HepG2 (cell line): ENCODE results near the gene FAS. TPM values are rescaled to one million over a fixed set of nuclear protein-coding genes. Genes with fewer than 3 reads are reported as not detected.

Experiments used
- ATAC-seq: fragments of 200-7000 bp; cut with Tn5 transposase; 3 replicates; pipeline ENCODE4 v1.9.1; 2020; ENCODE audit warnings: mild to moderate bottlenecking, moderate library complexity
- BruUV-seq: library from RNA; stranded (reverse); fragments of 400-500 nt; replicated peaks from 2 replicates; lab custom pipeline; 2021; lab: Mats Ljungman, UMichigan
- CTCF ChIA-PET: fragments of 300-600 bp; formaldehyde crosslinking; extraction: SDS; loops from one replicate; lab custom pipeline; 2021; ENCODE audit warnings: low total read pairs, inconsistent platforms, low intra/inter-chr PET ratio; lab: Yijun Ruan, JAX
- POLR2A ChIA-PET: fragments of 350-600 bp; sonication (Branson Sonifier 250); formaldehyde crosslinking; loops from one replicate; lab custom pipeline; 2020; ENCODE audit warnings: antibody characterized with exemption, inconsistent platforms; lab: Yijun Ruan, JAX
- DNase-seq: peaks from one replicate; pipeline ENCODE4 v3.0.0-alpha.2; 2015; ENCODE audit warnings: low spot score
- FAIRE-seq: peaks from 3 replicates; lab custom pipeline; 2011; peaks lifted over from hg19 to GRCh38; lab: Jason Lieb, UNC
- H2AFZ ChIP-seq: one replicate; pipeline ENCODE4 v1.6.1; 2011; ENCODE audit warnings: low read length, inconsistent platforms
- H3K27ac ChIP-seq: fragments of 300-600 bp; 3 replicates; pipeline ENCODE4 v1.8.0; 2011; ENCODE audit warnings: mixed run types, mild to moderate bottlenecking, mixed read lengths, low read length, inconsistent platforms; ENCODE audit not compliant: insufficient read depth; ENCODE audit errors: extremely low read length
- H3K27me3 ChIP-seq, 2 experiments: fragments of 200-600 bp in 1 of 2; 2 replicates in 1 of 2; 3 replicates in 1 of 2; pipeline versions ENCODE4 v1.6.0 to v1.8.0; 2011; ENCODE audit warnings: low read length in 2 of 2, mild to moderate bottlenecking in 2 of 2, moderate library complexity in 2 of 2, inconsistent platforms in 1 of 2; ENCODE audit not compliant: insufficient read depth in 2 of 2, control insufficient read depth in 1 of 2
- H3K36me3 ChIP-seq, 2 experiments: fragments of 200-600 bp in 1 of 2; replicated peaks in 1 of 2; 2 replicates in 1 of 2; 3 replicates in 1 of 2; pipeline versions ENCODE4 v1.5.1 to v1.8.0; 2011; ENCODE audit warnings: low read length in 2 of 2, inconsistent platforms in 1 of 2; ENCODE audit not compliant: insufficient read depth in 2 of 2, control insufficient read depth in 1 of 2
- H3K4me1 ChIP-seq: 2 replicates; pipeline ENCODE4 v1.5.1; 2012; ENCODE audit warnings: low read length, inconsistent platforms; ENCODE audit not compliant: insufficient read depth
- H3K4me2 ChIP-seq: 2 replicates; pipeline ENCODE4 v1.6.0; 2011; ENCODE audit warnings: low read depth, low read length, inconsistent platforms
- H3K4me3 ChIP-seq, 3 experiments: fragments of 200-600 bp in 1 of 3; sonication (generic), shearing (Covaris generic) in 1 of 3; replicated peaks in 1 of 3; 2 replicates each; pipeline ENCODE4 v1.5.1; 2011 to 2016; ENCODE audit warnings: low read length in 3 of 3, inconsistent platforms in 2 of 3, low read depth in 2 of 3, mild to moderate bottlenecking in 2 of 3, control low read depth in 1 of 3, mixed read lengths in 1 of 3; ENCODE audit not compliant: insufficient read depth in 1 of 3
- H3K79me2 ChIP-seq: one replicate; pipeline ENCODE4 v1.6.1; 2011; ENCODE audit warnings: low read length, inconsistent platforms; ENCODE audit not compliant: insufficient read depth
- H3K9ac ChIP-seq: 2 replicates; pipeline ENCODE4 v1.6.0; 2011; ENCODE audit warnings: mild to moderate bottlenecking, low read depth, low read length, inconsistent platforms; ENCODE audit not compliant: insufficient read depth
- H3K9me3 ChIP-seq: 2 replicates; pipeline ENCODE4 v1.5.1; 2012; ENCODE audit warnings: mild to moderate bottlenecking, low read length
- H4K20me1 ChIP-seq: 2 replicates; pipeline ENCODE4 v1.6.0; 2011; ENCODE audit warnings: inconsistent platforms, mild to moderate bottlenecking, low read length, moderate library complexity; ENCODE audit not compliant: insufficient read depth
- DPF2 ChIP-seq: sonication (generic); formaldehyde crosslinking; IDR thresholded peaks from 2 replicates; pipeline ENCODE4 v1.4.0; 2020; ENCODE audit warnings: mild to moderate bottlenecking, low read depth, missing genetic modification reagents, borderline replicate concordance
- NCOR1 ChIP-seq: fragments of 200-600 bp; sonication (generic); IDR thresholded peaks from 2 replicates; pipeline ENCODE4 v1.7.0; 2017; ENCODE audit warnings: antibody characterized with exemption, low read length, borderline replicate concordance
- RXRA ChIP-seq: sonication (generic); formaldehyde crosslinking; IDR thresholded peaks from 2 replicates; pipeline ENCODE4 v1.5.1; 2020; ENCODE audit warnings: missing genetic modification reagents
- SNAPC2 ChIP-seq: sonication (generic); formaldehyde crosslinking; IDR thresholded peaks from 2 replicates; pipeline ENCODE4 v1.8.1; 2022; ENCODE audit warnings: mild to moderate bottlenecking, missing genetic modification reagents
- SP2 ChIP-seq: sonication (generic); formaldehyde crosslinking; IDR thresholded peaks from 2 replicates; pipeline ENCODE4 v1.5.1; 2020; ENCODE audit warnings: mild to moderate bottlenecking, missing genetic modification reagents
- ZNF552 ChIP-seq: sonication (generic); formaldehyde crosslinking; IDR thresholded peaks from 2 replicates; pipeline ENCODE4 v1.9.0; 2022; ENCODE audit warnings: missing genetic modification reagents, mild to moderate bottlenecking, borderline replicate concordance
- WGBS: methylation state at CpG from one replicate; pipeline ENCODE4 v1.1.6; 2017; ENCODE audit warnings: low lambda C conversion rate; 5-methylcytosine and 5-hydroxymethylcytosine counted together
- in situ Hi-C: cut with HindIII; loops from 2 replicates; pipeline ENCODE4 v1.10.0; 2017; ENCODE audit warnings: low pct_unique_long_range_greater_than_20kb; ENCODE audit not compliant: extremely low pct_ligation_motif_present
- intact Hi-C: fragments of 100-400 bp; cut with micrococcal nuclease; formaldehyde crosslinking; loops from one replicate; pipeline ENCODE4 v1.10.0; 2022; ENCODE audit not compliant: unreplicated experiment
- polyA plus RNA-seq, 8 experiments: library from polyadenylated mRNA; depleted of rRNA in 3 of 8; stranded (reverse) in 7 of 8; unstranded in 1 of 8; fragments of >200 nt; fragmentation: Illumina TruSeq in 4 of 8; extraction: Trizol in 4 of 8; gene quantifications; 2 replicates each; pipeline versions ENCODE4 v1.2.1 to v1.2.3, GENCODE V29; 2011 to 2016; ENCODE audit warnings: low read depth in 4 of 8, missing spikeins in 1 of 8, mixed read lengths in 1 of 8; ENCODE audit not compliant: insufficient read depth in 1 of 8
- total RNA-seq, 5 experiments: library from RNA; depleted of rRNA; stranded (reverse); fragments of >200 nt; fragmentation: Illumina TruSeq; extraction: Trizol; gene quantifications; 2 replicates each; pipeline ENCODE4 v1.2.3, GENCODE V29; 2016; ENCODE audit warnings: low read depth in 1 of 5
- TF ChIP-seq, protein P1 (sequence below): sonication (generic); formaldehyde crosslinking; IDR thresholded peaks from 2 replicates; pipeline ENCODE4 v1.5.0; 2020; ENCODE audit warnings: mild to moderate bottlenecking, missing genetic modification reagents, borderline replicate concordance
- TF ChIP-seq, protein P2 (sequence below): sonication (generic); formaldehyde crosslinking; IDR thresholded peaks from 2 replicates; pipeline ENCODE4 v1.4.0; 2020; ENCODE audit warnings: mild to moderate bottlenecking, missing genetic modification reagents
- TF ChIP-seq, protein P3 (sequence below): sonication (generic); formaldehyde crosslinking; IDR thresholded peaks from 2 replicates; pipeline ENCODE4 v1.4.0; 2020; ENCODE audit warnings: missing genetic modification reagents; ENCODE audit errors: not compliant biosample characterization
- TF ChIP-seq, protein P4 (sequence below): sonication (generic); formaldehyde crosslinking; IDR thresholded peaks from 2 replicates; pipeline ENCODE4 v1.9.0; 2022; ENCODE audit warnings: missing genetic modification reagents, mild to moderate bottlenecking, borderline replicate concordance

Gene FAS
- total and polyA plus RNA-seq, 2 of the 13 experiments (the other 11 are each of a cell fraction or from before 2014, with no cell fraction given): 5.9 to 17.9 TPM

DNA sequence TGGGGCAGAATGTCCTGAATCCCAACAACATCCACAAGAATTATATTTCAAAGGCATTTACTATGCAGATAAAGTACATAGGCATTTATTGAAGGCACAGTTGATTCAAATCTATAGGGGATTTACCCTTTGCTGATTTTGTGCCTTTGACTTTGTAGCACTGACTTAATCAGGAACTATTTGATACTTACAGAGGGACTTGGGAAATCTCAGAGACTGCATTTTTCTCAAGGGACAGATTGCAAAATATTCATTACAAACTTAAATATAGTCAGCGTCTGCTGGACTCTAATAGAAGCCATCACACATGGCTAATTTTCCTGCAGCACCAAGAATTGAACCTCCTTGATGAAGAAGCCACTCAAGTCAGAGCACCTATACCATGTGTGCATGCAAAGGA lies 44.9 kb downstream of the FAS start (continued):
- TF ChIP-seq, protein P1, sequence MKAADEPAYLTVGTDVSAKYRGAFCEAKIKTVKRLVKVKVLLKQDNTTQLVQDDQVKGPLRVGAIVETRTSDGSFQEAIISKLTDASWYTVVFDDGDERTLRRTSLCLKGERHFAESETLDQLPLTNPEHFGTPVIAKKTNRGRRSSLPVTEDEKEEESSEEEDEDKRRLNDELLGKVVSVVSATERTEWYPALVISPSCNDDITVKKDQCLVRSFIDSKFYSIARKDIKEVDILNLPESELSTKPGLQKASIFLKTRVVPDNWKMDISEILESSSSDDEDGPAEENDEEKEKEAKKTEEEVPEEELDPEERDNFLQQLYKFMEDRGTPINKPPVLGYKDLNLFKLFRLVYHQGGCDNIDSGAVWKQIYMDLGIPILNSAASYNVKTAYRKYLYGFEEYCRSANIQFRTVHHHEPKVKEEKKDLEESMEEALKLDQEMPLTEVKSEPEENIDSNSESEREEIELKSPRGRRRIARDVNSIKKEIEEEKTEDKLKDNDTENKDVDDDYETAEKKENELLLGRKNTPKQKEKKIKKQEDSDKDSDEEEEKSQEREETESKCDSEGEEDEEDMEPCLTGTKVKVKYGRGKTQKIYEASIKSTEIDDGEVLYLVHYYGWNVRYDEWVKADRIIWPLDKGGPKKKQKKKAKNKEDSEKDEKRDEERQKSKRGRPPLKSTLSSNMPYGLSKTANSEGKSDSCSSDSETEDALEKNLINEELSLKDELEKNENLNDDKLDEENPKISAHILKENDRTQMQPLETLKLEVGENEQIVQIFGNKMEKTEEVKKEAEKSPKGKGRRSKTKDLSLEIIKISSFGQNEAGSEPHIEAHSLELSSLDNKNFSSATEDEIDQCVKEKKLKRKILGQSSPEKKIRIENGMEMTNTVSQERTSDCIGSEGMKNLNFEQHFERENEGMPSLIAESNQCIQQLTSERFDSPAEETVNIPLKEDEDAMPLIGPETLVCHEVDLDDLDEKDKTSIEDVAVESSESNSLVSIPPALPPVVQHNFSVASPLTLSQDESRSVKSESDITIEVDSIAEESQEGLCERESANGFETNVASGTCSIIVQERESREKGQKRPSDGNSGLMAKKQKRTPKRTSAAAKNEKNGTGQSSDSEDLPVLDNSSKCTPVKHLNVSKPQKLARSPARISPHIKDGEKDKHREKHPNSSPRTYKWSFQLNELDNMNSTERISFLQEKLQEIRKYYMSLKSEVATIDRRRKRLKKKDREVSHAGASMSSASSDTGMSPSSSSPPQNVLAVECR (CRISPR knock-in tag): no peak
- TF ChIP-seq DPF2 (CRISPR knock-in tag): no peak

DNA sequence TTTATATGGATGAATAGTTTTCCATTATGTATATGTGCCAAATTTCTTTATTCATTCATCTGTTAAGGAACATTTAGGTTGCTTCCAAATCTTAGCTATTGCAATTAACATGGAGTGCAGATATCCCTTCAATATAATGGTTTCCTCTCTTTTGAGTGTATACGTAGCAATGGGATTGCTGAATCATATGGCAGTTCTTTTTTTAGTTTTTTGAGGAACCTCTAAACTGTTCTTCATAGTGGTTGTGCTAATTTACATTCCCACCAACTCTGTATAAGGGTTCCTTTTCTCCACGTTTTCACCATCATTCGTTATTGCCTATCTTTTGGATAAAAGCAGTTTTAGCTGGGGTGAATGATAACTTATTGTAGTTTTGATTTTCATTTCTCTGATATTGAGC lies 46.5 kb downstream of the FAS start:
- no peak for ATAC-seq
- no peak overlapping the region for H3K4me2 ChIP-seq
- H2AFZ ChIP-seq: no peak overlapping the region
- no peak overlapping the region for H3K4me3 ChIP-seq
- no peak for FAIRE-seq
- no peak for DNase-seq
- no peaks in the 10 kb centered on the region for H4K20me1 ChIP-seq
- CTCF ChIA-PET: no interaction called here
- BruUV-seq: no TSS peak
- no peak overlapping the region for H3K27ac ChIP-seq
- H3K9ac ChIP-seq: no peak overlapping the region
- H3K4me1 ChIP-seq: no peaks in the 10 kb centered on the region
- WGBS: 30% methylated on average over 3 of the region's 3 CpGs
- no peaks in the 10 kb centered on the region for H3K79me2 ChIP-seq
- no peaks in the 10 kb centered on the region for H3K9me3 ChIP-seq
- TF ChIP-seq ZNF552 (CRISPR knock-in tag): no peak
- no peak for TF ChIP-seq NCOR1
- TF ChIP-seq RXRA (CRISPR knock-in tag): no peak
- no peak for TF ChIP-seq SP2
- TF ChIP-seq, protein P2, sequence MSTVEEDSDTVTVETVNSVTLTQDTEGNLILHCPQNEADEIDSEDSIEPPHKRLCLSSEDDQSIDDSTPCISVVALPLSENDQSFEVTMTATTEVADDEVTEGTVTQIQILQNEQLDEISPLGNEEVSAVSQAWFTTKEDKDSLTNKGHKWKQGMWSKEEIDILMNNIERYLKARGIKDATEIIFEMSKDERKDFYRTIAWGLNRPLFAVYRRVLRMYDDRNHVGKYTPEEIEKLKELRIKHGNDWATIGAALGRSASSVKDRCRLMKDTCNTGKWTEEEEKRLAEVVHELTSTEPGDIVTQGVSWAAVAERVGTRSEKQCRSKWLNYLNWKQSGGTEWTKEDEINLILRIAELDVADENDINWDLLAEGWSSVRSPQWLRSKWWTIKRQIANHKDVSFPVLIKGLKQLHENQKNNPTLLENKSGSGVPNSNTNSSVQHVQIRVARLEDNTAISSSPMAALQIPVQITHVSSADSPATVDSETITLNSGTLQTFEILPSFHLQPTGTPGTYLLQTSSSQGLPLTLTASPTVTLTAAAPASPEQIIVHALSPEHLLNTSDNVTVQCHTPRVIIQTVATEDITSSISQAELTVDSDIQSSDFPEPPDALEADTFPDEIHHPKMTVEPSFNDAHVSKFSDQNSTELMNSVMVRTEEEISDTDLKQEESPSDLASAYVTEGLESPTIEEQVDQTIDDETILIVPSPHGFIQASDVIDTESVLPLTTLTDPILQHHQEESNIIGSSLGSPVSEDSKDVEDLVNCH (CRISPR knock-in tag): no peak
- TF ChIP-seq, protein P3, sequence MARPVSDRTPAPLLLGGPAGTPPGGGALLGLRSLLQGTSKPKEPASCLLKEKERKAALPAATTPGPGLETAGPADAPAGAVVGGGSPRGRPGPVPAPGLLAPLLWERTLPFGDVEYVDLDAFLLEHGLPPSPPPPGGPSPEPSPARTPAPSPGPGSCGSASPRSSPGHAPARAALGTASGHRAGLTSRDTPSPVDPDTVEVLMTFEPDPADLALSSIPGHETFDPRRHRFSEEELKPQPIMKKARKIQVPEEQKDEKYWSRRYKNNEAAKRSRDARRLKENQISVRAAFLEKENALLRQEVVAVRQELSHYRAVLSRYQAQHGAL (CRISPR knock-in tag): no peak
- TF ChIP-seq SNAPC2 (CRISPR knock-in tag): no peak
- TF ChIP-seq, protein P4, sequence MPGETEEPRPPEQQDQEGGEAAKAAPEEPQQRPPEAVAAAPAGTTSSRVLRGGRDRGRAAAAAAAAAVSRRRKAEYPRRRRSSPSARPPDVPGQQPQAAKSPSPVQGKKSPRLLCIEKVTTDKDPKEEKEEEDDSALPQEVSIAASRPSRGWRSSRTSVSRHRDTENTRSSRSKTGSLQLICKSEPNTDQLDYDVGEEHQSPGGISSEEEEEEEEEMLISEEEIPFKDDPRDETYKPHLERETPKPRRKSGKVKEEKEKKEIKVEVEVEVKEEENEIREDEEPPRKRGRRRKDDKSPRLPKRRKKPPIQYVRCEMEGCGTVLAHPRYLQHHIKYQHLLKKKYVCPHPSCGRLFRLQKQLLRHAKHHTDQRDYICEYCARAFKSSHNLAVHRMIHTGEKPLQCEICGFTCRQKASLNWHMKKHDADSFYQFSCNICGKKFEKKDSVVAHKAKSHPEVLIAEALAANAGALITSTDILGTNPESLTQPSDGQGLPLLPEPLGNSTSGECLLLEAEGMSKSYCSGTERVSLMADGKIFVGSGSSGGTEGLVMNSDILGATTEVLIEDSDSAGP (CRISPR knock-in tag): no peak
- intact Hi-C loops (no loop called here), in situ Hi-C loops (no loop called here)
- no peaks in the 10 kb centered on the region for H3K27me3 ChIP-seq
- POLR2A ChIA-PET: no interaction called here
- H3K36me3 ChIP-seq: no peaks in the 10 kb centered on the region
